Memory B cell (primary cell): ENCODE results near the gene ENPP1.

ENCODE experiments used
- ATAC-seq: fragments of 150-1000 bp; cut with Tn5 transposase; 2 replicates; pipeline ENCODE4 v1.10.0; 2021; ENCODE audit warnings: low read depth, mild to moderate bottlenecking, moderate library complexity
- DNase-seq, 2 donors: peaks; one replicate each; pipeline ENCODE4 v3.0.0; 2022; ENCODE audit warnings: low spot score in 2 of 2
- H3K27ac Mint-ChIP-seq: one replicate; pipeline ENCODE4 v1.8.0; 2022; ENCODE audit warnings: mild to moderate bottlenecking, moderate library complexity, mixed read lengths
- H3K27me3 Mint-ChIP-seq: one replicate; pipeline ENCODE4 v1.8.0; 2022; ENCODE audit warnings: mixed read lengths
- H3K36me3 Mint-ChIP-seq: one replicate; pipeline ENCODE4 v1.8.0; 2022; ENCODE audit warnings: mild to moderate bottlenecking, mixed read lengths
- H3K4me1 Mint-ChIP-seq: one replicate; pipeline ENCODE4 v1.8.0; 2022; ENCODE audit warnings: mixed read lengths
- H3K4me3 Mint-ChIP-seq: one replicate; pipeline ENCODE4 v1.8.0; 2022; ENCODE audit warnings: mild to moderate bottlenecking, moderate library complexity, mixed read lengths
- H3K9me3 Mint-ChIP-seq: one replicate; pipeline ENCODE4 v1.8.0; 2022; ENCODE audit warnings: mixed read lengths

ENPP1 gene

DNA sequence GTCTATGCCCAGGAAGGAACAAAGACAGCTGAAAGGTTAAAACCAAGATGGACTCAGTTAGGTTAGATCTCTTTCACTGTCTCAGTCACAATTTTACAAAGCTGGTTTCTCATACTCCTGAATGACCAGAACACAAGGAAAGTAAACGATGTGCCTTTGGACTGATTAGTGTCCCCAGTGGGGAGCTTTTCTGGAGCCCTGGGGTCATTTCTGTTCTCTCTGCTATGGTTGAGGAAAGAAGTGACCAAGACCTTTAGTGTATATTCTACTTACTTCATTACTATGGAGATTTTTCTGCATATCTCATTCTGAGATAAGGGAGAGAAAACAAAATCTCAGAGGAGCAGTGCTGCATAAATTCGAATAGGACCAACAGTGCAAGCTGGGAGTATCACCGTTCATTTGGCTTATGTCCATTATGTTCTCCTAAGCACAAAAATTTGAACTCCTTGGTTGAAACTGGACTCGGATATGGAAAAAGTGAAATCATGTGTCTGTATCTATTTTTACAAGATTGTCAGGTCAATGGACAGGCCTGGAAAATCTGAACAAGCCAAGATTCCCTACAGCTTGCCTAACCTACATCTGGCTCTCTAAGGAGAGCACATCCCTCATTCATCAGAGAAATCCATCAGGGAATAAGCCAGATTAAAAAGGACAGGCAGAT lies 34.4 kb upstream of the ENPP1 start:
- ATAC-seq (no peak), DNase-seq (no peak)
- H3K9me3 Mint-ChIP-seq = no peaks in the 10 kb centered on the region
- no peaks in the 10 kb centered on the region for H3K4me1 Mint-ChIP-seq
- no peak overlapping the region for H3K4me3 Mint-ChIP-seq
- H3K27ac Mint-ChIP-seq = no peak overlapping the region
- H3K27me3 Mint-ChIP-seq = peaks cover 8% of the 10 kb centered on the region
- H3K36me3 Mint-ChIP-seq = no peaks in the 10 kb centered on the region

GRCh38 chr6:131775886-131776285 lies 31.9 kb upstream of the ENPP1 start:
- H3K27me3 Mint-ChIP-seq = peaks cover 2% of the 10 kb centered on the region
- no peaks in the 10 kb centered on the region for H3K36me3 Mint-ChIP-seq
- H3K4me3 Mint-ChIP-seq = no peak overlapping the region
- ATAC-seq (no peak), DNase-seq (no peak)
- H3K9me3 Mint-ChIP-seq = no peaks in the 10 kb centered on the region
- H3K4me1 Mint-ChIP-seq = no peaks in the 10 kb centered on the region
- no peak overlapping the region for H3K27ac Mint-ChIP-seq

DNA sequence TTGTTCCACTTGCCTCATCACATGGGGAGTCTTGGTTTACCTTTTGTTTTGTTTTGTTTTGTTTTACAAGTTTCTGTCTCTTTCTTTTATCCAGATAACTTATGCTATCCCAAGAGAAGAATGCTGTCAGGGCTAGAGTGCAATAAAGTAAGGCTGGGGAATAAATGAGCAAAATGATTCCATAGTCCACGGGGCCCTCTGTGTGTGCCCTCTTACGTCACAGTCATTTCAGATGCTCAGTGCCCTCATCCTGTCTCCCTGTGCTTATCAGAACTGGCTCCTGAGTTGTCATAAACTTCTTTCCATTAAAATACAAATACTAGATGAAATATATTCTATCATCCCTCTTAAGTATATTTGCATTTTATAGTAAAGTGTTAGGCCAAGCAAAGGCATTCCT lies 30.8 kb upstream of the ENPP1 start:
- Mint-ChIP-seq H3K4me3 (no peak overlapping the region), H3K27me3 (no peaks in the 10 kb centered on the region), H3K36me3 (no peaks in the 10 kb centered on the region), H3K4me1 (no peaks in the 10 kb centered on the region), H3K27ac (no peak overlapping the region), H3K9me3 (no peaks in the 10 kb centered on the region)
- ATAC-seq = no peak
- no peak for DNase-seq

DNA sequence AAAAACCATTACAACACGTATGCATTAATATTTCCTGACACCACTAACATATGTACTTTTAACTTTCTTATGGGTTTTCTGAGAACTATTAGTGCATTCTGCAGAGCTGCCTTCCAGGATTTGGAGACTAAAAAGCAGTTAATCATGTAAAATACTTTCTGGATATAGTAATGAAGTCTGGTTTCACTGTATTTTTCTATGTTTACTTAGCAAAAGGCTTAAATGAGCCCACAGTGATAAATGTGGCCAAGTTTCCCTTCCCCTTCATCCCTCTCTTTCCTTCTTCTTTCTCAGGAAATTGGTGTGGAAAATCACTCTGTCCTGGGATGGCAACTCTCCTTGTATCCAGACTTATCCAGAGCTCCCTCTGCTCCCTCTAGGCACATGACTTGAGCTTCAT lies 29.7 kb upstream of the ENPP1 start:
- Mint-ChIP-seq H3K36me3 (no peaks in the 10 kb centered on the region), H3K4me1 (no peaks in the 10 kb centered on the region), H3K9me3 (no peaks in the 10 kb centered on the region), H3K4me3 (no peak overlapping the region), H3K27ac (no peak overlapping the region), H3K27me3 (peaks cover 4% of the 10 kb centered on the region)
- ATAC-seq (no peak), DNase-seq (no peak)

GRCh38 chr6:131779304-131779703 lies 28.5 kb upstream of the ENPP1 start:
- H3K4me1 Mint-ChIP-seq = no peaks in the 10 kb centered on the region
- no peak for ATAC-seq

DNA sequence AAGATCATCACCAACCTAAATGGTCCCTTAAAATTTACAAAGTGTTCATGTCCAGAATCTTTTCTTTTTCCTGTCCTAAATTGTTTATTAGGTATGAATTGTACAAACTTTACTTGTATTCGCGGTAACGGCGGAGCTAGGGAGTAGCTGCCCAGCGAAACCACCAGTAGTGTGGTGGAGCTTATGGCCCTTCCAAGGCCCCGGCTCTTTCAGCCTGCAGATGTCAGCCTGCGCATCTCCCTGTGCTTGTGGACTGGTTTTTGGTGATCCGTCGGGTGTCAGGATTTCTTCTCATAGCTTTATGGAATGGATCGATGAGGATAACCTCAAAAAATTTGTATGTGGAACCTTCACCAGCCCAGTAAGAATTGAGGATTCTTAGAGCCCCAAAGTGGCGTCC lies 27.2 kb upstream of the ENPP1 start:
- ATAC-seq (no peak), DNase-seq (no peak)
- no peak overlapping the region for H3K27ac Mint-ChIP-seq
- no peaks in the 10 kb centered on the region for H3K9me3 Mint-ChIP-seq
- H3K27me3 Mint-ChIP-seq = peaks cover 5% of the 10 kb centered on the region
- H3K36me3 Mint-ChIP-seq = no peaks in the 10 kb centered on the region
- no peak overlapping the region for H3K4me3 Mint-ChIP-seq
- H3K4me1 Mint-ChIP-seq = no peaks in the 10 kb centered on the region

More at GRCh38 chr6:131779304-131779703, 28.5 kb upstream of the ENPP1 start:
- H3K4me3 Mint-ChIP-seq = no peak overlapping the region
- H3K27me3 Mint-ChIP-seq = peaks cover 5% of the 10 kb centered on the region
- no peaks in the 10 kb centered on the region for H3K9me3 Mint-ChIP-seq
- H3K27ac Mint-ChIP-seq = no peak overlapping the region
- no peak for DNase-seq
- H3K36me3 Mint-ChIP-seq = no peaks in the 10 kb centered on the region

- Mint-ChIP-seq H3K4me3 (no peak overlapping the region), H3K36me3 (no peaks in the 10 kb centered on the region), H3K27me3 (peaks cover 5% of the 10 kb centered on the region), H3K27ac (no peak overlapping the region), H3K9me3 (no peaks in the 10 kb centered on the region), H3K4me1 (no peaks in the 10 kb centered on the region)
- no peak for DNase-seq
- ATAC-seq = no peak
Observed at GRCh38 chr6:131781687-131782086, 26.1 kb upstream of the ENPP1 start.

DNA sequence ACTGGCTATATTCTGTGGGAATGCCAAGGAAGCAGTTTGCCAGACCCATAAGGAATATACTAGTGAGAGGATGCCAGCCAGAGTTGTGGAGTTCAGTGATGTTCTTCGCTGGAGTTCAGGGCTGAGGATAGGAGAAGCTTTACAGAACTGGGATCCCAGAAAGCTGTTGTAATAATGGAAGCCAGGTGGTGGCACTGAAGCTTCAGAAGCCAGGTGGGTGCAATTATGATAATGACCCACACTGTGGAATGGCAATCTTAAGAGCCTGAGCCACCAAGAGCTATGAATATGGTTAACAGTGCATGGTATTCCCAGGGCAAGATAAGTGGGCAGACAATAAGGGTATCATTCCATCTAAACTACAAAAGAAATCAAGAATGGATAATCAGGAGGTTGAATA lies 25.1 kb upstream of the ENPP1 start:
- Mint-ChIP-seq H3K27ac (no peak overlapping the region), H3K27me3 (peaks cover 5% of the 10 kb centered on the region), H3K9me3 (no peaks in the 10 kb centered on the region), H3K36me3 (no peaks in the 10 kb centered on the region), H3K4me1 (no peaks in the 10 kb centered on the region), H3K4me3 (no peak overlapping the region)
- ATAC-seq (no peak), DNase-seq (no peak)

DNA sequence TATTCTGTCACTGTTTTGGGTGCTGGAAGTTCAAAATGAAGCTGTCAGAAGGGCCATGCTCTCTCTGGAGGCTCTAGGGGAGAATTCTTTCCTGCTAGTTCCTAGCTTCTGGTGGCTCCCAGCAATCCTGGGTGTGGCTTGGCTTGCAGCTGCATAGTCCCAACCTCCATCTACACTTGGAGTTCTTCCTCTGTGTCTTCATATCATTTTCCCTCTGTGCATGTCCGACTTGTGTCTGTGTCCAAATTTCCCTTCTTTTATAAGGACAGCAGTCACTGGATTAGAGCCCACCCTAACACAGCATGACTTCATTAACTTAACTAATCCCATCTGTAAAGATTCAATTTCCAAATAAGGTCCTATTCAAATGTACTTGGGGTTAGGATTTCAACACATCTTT lies 23.3 kb upstream of the ENPP1 start:
- no peak overlapping the region for H3K27ac Mint-ChIP-seq
- peaks cover 5% of the 10 kb centered on the region for H3K27me3 Mint-ChIP-seq
- H3K4me3 Mint-ChIP-seq = no peak overlapping the region

GRCh38 chr6:131787079-131787478 lies 20.7 kb upstream of the ENPP1 start:
- Mint-ChIP-seq H3K9me3 (no peaks in the 10 kb centered on the region), H3K36me3 (no peaks in the 10 kb centered on the region)
- DNase-seq = no peak

More for the DNA sequence above, 23.3 kb upstream of the ENPP1 start:
- DNase-seq (no peak), ATAC-seq (no peak)
- Mint-ChIP-seq H3K9me3 (no peaks in the 10 kb centered on the region), H3K4me1 (no peaks in the 10 kb centered on the region), H3K36me3 (no peaks in the 10 kb centered on the region)

GRCh38 chr6:131787766-131788712 lies 19.8 kb upstream of the ENPP1 start:
- Mint-ChIP-seq H3K27ac (no peak overlapping the region), H3K4me1 (no peaks in the 10 kb centered on the region), H3K27me3 (peaks cover 1% of the 10 kb centered on the region), H3K9me3 (no peaks in the 10 kb centered on the region), H3K4me3 (no peak overlapping the region), H3K36me3 (no peaks in the 10 kb centered on the region)
- no peak for DNase-seq
- ATAC-seq = no peak

More at GRCh38 chr6:131787079-131787478, 20.7 kb upstream of the ENPP1 start:
- H3K4me3 Mint-ChIP-seq = no peak overlapping the region
- no peak overlapping the region for H3K27ac Mint-ChIP-seq
- ATAC-seq = no peak
- H3K4me1 Mint-ChIP-seq = no peaks in the 10 kb centered on the region
- peaks cover 5% of the 10 kb centered on the region for H3K27me3 Mint-ChIP-seq

DNA sequence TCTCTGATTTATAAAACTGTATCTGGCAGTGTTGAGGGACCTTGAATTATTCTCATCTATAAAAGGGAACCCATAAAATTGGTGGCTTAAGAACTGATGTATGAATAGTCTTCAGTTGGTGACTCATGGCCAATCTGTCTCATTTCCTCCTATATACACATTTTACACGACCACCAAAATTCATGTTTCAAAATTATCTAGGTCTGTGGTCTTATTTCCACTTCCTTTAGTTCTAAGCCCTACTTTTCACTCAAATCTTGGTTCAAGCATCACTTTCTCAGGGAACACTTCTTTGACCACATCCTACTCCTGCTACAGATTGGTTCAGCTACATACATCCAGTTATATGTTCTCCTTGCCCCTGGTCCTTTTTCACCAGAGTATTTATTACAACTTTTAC lies 18.6 kb upstream of the ENPP1 start:
- H3K27me3 Mint-ChIP-seq = peaks cover 1% of the 10 kb centered on the region
- H3K9me3 Mint-ChIP-seq = no peaks in the 10 kb centered on the region
- no peak for DNase-seq

DNA sequence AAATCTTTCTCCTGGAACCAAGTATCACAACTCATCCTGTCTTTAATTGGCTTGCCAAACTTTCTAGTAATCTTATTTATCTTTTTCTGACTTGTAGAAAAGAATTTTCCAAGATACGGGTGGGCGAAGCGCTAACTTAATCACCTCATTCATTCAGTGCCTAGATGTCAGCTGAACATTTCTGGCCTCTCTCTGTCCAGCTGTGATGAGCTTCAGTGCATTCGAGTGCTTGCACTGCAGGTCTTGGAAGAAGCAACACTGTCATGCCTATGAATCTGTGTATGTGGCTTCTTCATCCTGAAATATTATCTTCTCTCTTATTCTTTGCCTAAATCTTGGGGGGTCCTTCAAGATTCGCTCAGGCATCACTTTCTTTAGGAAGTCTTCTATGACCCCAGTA lies 16.3 kb upstream of the ENPP1 start:
- DNase-seq (no peak), ATAC-seq (no peak)
- no peak overlapping the region for H3K4me3 Mint-ChIP-seq
- H3K4me1 Mint-ChIP-seq = no peaks in the 10 kb centered on the region
- no peaks in the 10 kb centered on the region for H3K9me3 Mint-ChIP-seq
- no peaks in the 10 kb centered on the region for H3K36me3 Mint-ChIP-seq
- H3K27me3 Mint-ChIP-seq = peaks cover 2% of the 10 kb centered on the region
- H3K27ac Mint-ChIP-seq = no peak overlapping the region

More for the DNA sequence above, 18.6 kb upstream of the ENPP1 start:
- no peaks in the 10 kb centered on the region for H3K36me3 Mint-ChIP-seq
- no peaks in the 10 kb centered on the region for H3K4me1 Mint-ChIP-seq
- no peak for ATAC-seq
- no peak overlapping the region for H3K4me3 Mint-ChIP-seq
- no peak overlapping the region for H3K27ac Mint-ChIP-seq

DNA sequence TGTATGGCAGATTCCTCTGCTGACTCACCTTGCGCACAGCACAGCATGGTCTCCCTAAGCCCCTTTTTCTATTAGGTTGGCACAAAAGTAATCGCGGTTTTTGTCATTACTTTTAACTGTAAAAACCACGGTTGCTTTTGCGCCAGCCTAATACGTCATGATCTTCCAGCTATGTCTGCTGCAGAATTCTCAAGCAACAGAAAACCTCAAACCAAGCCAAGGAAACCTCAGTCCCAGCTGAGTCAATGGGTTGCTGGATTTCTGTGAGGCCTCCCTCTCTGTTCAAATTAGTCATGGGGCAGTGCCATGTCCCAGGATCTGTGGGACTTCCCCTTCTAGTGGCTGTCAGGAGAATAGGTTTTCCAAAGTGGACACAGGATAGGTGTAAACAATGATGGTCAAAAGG lies 15.7 kb upstream of the ENPP1 start:
- no peaks in the 10 kb centered on the region for H3K9me3 Mint-ChIP-seq
- no peaks in the 10 kb centered on the region for H3K36me3 Mint-ChIP-seq
- H3K4me3 Mint-ChIP-seq = no peak overlapping the region
- DNase-seq = no peak
- H3K27me3 Mint-ChIP-seq = peaks cover 5% of the 10 kb centered on the region
- no peak for ATAC-seq
- H3K27ac Mint-ChIP-seq = no peak overlapping the region
- H3K4me1 Mint-ChIP-seq = no peaks in the 10 kb centered on the region
